GM23338 (cell line): ENCODE data around the gene RRP12. TPM values are rescaled to one million over a fixed set of nuclear protein-coding genes. Genes with fewer than 3 reads are reported as not detected.

Experiments used
- ATAC-seq: fragments of 200-7000 bp; cut with Tn5 transposase; 3 replicates; pipeline ENCODE4 v1.9.1; 2020
- DNase-seq: peaks from one replicate; pipeline ENCODE4 v3.0.0-alpha.2; 2015; ENCODE audit warnings: low spot score
- H2AFZ ChIP-seq: fragments of 200-600 bp; sonication (generic); 2 replicates; pipeline ENCODE4 v1.8.0; 2016; ENCODE audit warnings: antibody characterized with exemption, mild to moderate bottlenecking, moderate library complexity
- H3F3A ChIP-seq: fragments of 200-600 bp; sonication (generic); replicated peaks from 2 replicates; pipeline ENCODE4 v1.8.0; 2017; ENCODE audit warnings: antibody characterized with exemption, mixed run types, low read depth
- H3K27ac ChIP-seq: fragments of 200-600 bp; sonication (generic); 2 replicates; pipeline ENCODE4 v1.6.1; 2016; ENCODE audit warnings: low read depth
- H3K27me3 ChIP-seq: fragments of 200-600 bp; sonication (generic); 2 replicates; pipeline ENCODE4 v1.8.0; 2016; ENCODE audit warnings: mild to moderate bottlenecking, mixed run types, moderate library complexity; ENCODE audit not compliant: insufficient read depth
- H3K36me3 ChIP-seq: fragments of 200-600 bp; sonication (generic); 2 replicates; pipeline ENCODE4 v1.8.0; 2016; ENCODE audit warnings: mild to moderate bottlenecking; ENCODE audit not compliant: insufficient read depth
- H3K4me1 ChIP-seq: fragments of 200-600 bp; sonication (generic); 2 replicates; pipeline ENCODE4 v1.8.0; 2016; ENCODE audit warnings: mild to moderate bottlenecking, moderate library complexity; ENCODE audit not compliant: insufficient read depth
- H3K4me2 ChIP-seq: fragments of 200-600 bp; sonication (generic); 2 replicates; pipeline ENCODE4 v1.7.1; 2017; ENCODE audit warnings: mixed run types
- H3K4me3 ChIP-seq: fragments of 200-600 bp; sonication (generic); 2 replicates; pipeline ENCODE4 v1.6.1; 2016; ENCODE audit warnings: mixed run types
- H3K79me2 ChIP-seq: fragments of 200-600 bp; sonication (generic); replicated peaks from 2 replicates; pipeline ENCODE4 v1.8.0; 2017; ENCODE audit warnings: mild to moderate bottlenecking; ENCODE audit not compliant: insufficient read depth
- H3K9me2 ChIP-seq: fragments of 200-600 bp; sonication (generic); 2 replicates; pipeline ENCODE4 v1.8.0; 2017; ENCODE audit not compliant: insufficient read depth
- H4K20me1 ChIP-seq: fragments of 200-600 bp; sonication (generic); replicated peaks from 2 replicates; pipeline ENCODE4 v1.8.0; 2017; ENCODE audit warnings: mild to moderate bottlenecking; ENCODE audit not compliant: insufficient read depth
- H3K27ac Mint-ChIP-seq: 2 replicates; pipeline ENCODE4 v1.8.0; 2020; ENCODE audit warnings: inconsistent platforms, mild to moderate bottlenecking, moderate library complexity, mixed read lengths
- H3K27me3 Mint-ChIP-seq: 3 replicates; pipeline ENCODE4 v1.8.0; 2022; ENCODE audit warnings: low read depth, mild to moderate bottlenecking, moderate library complexity, mixed read lengths, inconsistent platforms; ENCODE audit not compliant: insufficient read depth, poor library complexity
- H3K36me3 Mint-ChIP-seq: 3 replicates; pipeline ENCODE4 v1.8.0; 2021; ENCODE audit warnings: low read depth, mild to moderate bottlenecking, inconsistent platforms, moderate library complexity, mixed read lengths
- H3K4me1 Mint-ChIP-seq: 3 replicates; pipeline ENCODE4 v1.8.0; 2020; ENCODE audit warnings: mild to moderate bottlenecking, inconsistent platforms, mixed read lengths
- H3K4me3 Mint-ChIP-seq: 3 replicates; pipeline ENCODE4 v1.8.0; 2021; ENCODE audit warnings: moderate library complexity, mild to moderate bottlenecking, inconsistent platforms, mixed read lengths
- H3K9me3 Mint-ChIP-seq: 3 replicates; pipeline ENCODE4 v1.8.0; 2020; ENCODE audit warnings: moderate library complexity, mild to moderate bottlenecking, inconsistent platforms, mixed read lengths
- CREB1 ChIP-seq: fragments of 250-450 bp; sonication (Bioruptor Pico); IDR thresholded peaks from 2 replicates; pipeline ENCODE4 v1.5.0; 2020; ENCODE audit warnings: low read depth, mild to moderate bottlenecking, moderate library complexity
- ETS1 ChIP-seq: IDR thresholded peaks from 2 replicates; pipeline ENCODE4 v1.6.1; 2016; ENCODE audit warnings: antibody characterized with exemption
- EZH2 ChIP-seq: fragments of 200-600 bp; sonication (generic); IDR thresholded peaks from one replicate; pipeline ENCODE4 v1.8.0; 2017; ENCODE audit warnings: antibody characterized with exemption, mild to moderate bottlenecking, low read depth; ENCODE audit not compliant: unreplicated experiment
- EZH2phosphoT487 ChIP-seq: fragments of 200-600 bp; sonication (generic); IDR thresholded peaks from one replicate; pipeline ENCODE4 v1.8.1; 2018; ENCODE audit warnings: antibody characterized with exemption; ENCODE audit not compliant: unreplicated experiment
- JUNB ChIP-seq: IDR thresholded peaks from one replicate; pipeline ENCODE4 v1.6.1; 2016; ENCODE audit warnings: antibody characterized with exemption; ENCODE audit not compliant: unreplicated experiment
- NANOG ChIP-seq: IDR thresholded peaks from 2 replicates; pipeline ENCODE4 v1.6.1; 2016; ENCODE audit warnings: antibody characterized with exemption, borderline replicate concordance
- POLR2AphosphoS5 ChIP-seq: IDR thresholded peaks from 2 replicates; pipeline ENCODE4 v1.6.1; 2016; ENCODE audit warnings: antibody characterized with exemption, low read depth
- STAT1 ChIP-seq: IDR thresholded peaks from one replicate; pipeline ENCODE4 v1.6.1; 2016; ENCODE audit warnings: antibody characterized with exemption; ENCODE audit not compliant: unreplicated experiment
- ZNF114 ChIP-seq: fragments of 250-450 bp; sonication (Bioruptor Pico); IDR thresholded peaks from 2 replicates; pipeline ENCODE4 v1.5.0; 2020; ENCODE audit warnings: mild to moderate bottlenecking, moderate library complexity
- ZNF331 ChIP-seq: fragments of 250-450 bp; sonication (Bioruptor Pico); IDR thresholded peaks from 2 replicates; pipeline ENCODE4 v1.5.0; 2020; ENCODE audit warnings: low read depth, mild to moderate bottlenecking, moderate library complexity
- ZNF462 ChIP-seq: fragments of 250-450 bp; sonication (Bioruptor Pico); IDR thresholded peaks from 2 replicates; pipeline ENCODE4 v1.5.0; 2020; ENCODE audit warnings: mild to moderate bottlenecking, moderate library complexity
- polyA plus RNA-seq: library from polyadenylated mRNA; unstranded; fragments of >200 nt; fragmentation: Nextera tagmentation; extraction: Ambion mirVana; gene quantifications from 2 replicates; pipeline ENCODE4 v1.2.1, GENCODE V29; 2016
- total RNA-seq: library from RNA; depleted of rRNA; stranded (reverse); fragments of >200 nt; shearing (Covaris generic); gene quantifications from 2 replicates; pipeline ENCODE4 v1.2.3, GENCODE V29; 2014

RRP12 gene
- total and polyA plus RNA-seq, 2 experiments from 2014 or later: 53.4 to 62.6 TPM

- H3K27me3 Mint-ChIP-seq: peaks cover 3% of the 10 kb centered on the region
- H3K9me3 Mint-ChIP-seq: no peaks in the 10 kb centered on the region
- peaks cover 11% of the 10 kb centered on the region for H3K4me1 ChIP-seq
- H3K4me2 ChIP-seq: peak overlapping the region; percentile 85; the same call in 1 of the 2 replicates
- peaks cover 14% of the 10 kb centered on the region for H4K20me1 ChIP-seq
- H3K36me3 ChIP-seq: peaks cover 18% of the 10 kb centered on the region; the same call in 1 of the 2 replicates
- peak overlapping the region; percentile 88; the same call in 1 of the 2 replicates for H3K4me3 ChIP-seq
- no peak overlapping the region for H2AFZ ChIP-seq
- no peaks in the 10 kb centered on the region for H3K27me3 ChIP-seq
- 0 out of 2 replicates have a peak overlapping the region, but pooled peaks have one; percentile 20 for H3K27ac ChIP-seq
- H3K27ac Mint-ChIP-seq: no peak overlapping the region
- 0 out of 2 replicates have a peak, but pooled peaks cover 3% of the 10 kb centered on the region for H3F3A ChIP-seq
- H3K9me2 ChIP-seq: no peaks in the 10 kb centered on the region
- DNase-seq (no peak), ATAC-seq (no peak)
- H3K4me1 Mint-ChIP-seq: peaks cover 12% of the 10 kb centered on the region
- peak overlapping the region; percentile 93 for H3K4me3 Mint-ChIP-seq
- peaks cover 38% of the 10 kb centered on the region for H3K36me3 Mint-ChIP-seq
- TF ChIP-seq POLR2AphosphoS5 (no peak), NANOG (no peak), CREB1 (no peak), ZNF462 (no peak), STAT1 (no peak), EZH2phosphoT487 (no peak), ETS1 (no peak), EZH2 (no peak), ZNF331 (CRISPR knock-in tag) (no peak), JUNB (no peak), ZNF114 (CRISPR knock-in tag) (no peak)
- peaks cover 48% of the 10 kb centered on the region for H3K79me2 ChIP-seq
These were observed 43.1 kb upstream of the RRP12 start for GRCh38 chr10:97444212-97444611.
